ENCODE results near the gene C11orf71.

DNA sequence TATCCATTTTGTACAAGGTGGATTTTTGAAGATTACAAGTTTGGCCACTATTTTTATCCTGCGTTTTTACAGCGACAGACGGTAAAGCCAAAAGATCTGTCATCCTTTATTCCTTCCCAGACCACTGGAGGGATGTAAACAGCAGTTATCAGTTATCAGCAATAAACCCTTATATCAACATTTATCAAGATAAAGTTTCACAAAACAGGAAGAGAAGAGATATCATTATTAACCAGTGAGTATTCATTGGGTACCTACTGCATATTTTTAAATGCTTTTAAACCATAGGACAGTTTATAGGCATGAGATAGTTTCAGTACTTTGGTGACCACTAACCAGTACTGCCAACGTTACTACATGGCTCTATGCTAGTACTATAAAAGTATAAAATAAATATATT, 33.1 kb upstream of the C11orf71 start:
- TF ChIP-seq, protein P1, sequence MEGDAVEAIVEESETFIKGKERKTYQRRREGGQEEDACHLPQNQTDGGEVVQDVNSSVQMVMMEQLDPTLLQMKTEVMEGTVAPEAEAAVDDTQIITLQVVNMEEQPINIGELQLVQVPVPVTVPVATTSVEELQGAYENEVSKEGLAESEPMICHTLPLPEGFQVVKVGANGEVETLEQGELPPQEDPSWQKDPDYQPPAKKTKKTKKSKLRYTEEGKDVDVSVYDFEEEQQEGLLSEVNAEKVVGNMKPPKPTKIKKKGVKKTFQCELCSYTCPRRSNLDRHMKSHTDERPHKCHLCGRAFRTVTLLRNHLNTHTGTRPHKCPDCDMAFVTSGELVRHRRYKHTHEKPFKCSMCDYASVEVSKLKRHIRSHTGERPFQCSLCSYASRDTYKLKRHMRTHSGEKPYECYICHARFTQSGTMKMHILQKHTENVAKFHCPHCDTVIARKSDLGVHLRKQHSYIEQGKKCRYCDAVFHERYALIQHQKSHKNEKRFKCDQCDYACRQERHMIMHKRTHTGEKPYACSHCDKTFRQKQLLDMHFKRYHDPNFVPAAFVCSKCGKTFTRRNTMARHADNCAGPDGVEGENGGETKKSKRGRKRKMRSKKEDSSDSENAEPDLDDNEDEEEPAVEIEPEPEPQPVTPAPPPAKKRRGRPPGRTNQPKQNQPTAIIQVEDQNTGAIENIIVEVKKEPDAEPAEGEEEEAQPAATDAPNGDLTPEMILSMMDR (IDR thresholded peaks at IDR 0.05) = no peak
- TF ChIP-seq POLR2A (IDR thresholded peaks at IDR 0.05) = no peak
- TF ChIP-seq POLR2AphosphoS5 (IDR thresholded peaks at IDR 0.05) = no peak
